Measurements from ENCODE around the gene HSFX1.
"Not testable (repeated sequence)": the region's sequence is repeated elsewhere in the genome, so short reads cannot be mapped to it uniquely, and the experiment has no call there.

DNA sequence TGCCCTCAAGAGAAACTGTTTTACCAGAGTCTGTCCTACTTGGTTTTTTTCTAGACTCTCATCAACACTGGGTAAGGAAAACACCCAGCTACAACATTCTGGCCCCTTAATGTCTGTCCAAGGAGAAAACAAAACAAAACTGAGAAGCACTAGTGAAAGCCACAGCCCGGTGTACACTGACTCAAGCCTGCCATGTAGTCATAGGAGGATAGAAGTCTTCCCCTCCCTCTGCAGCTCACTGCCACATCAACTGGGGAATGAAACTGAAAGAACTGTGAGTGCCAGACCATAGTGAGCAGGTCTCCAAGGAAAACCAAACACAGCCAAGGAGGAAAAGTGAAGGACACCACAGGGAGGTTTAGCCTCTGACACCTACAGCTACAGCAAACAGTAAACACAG is 21.7 kb downstream of the HSFX1 start:
- TF ChIP-seq, protein P1, sequence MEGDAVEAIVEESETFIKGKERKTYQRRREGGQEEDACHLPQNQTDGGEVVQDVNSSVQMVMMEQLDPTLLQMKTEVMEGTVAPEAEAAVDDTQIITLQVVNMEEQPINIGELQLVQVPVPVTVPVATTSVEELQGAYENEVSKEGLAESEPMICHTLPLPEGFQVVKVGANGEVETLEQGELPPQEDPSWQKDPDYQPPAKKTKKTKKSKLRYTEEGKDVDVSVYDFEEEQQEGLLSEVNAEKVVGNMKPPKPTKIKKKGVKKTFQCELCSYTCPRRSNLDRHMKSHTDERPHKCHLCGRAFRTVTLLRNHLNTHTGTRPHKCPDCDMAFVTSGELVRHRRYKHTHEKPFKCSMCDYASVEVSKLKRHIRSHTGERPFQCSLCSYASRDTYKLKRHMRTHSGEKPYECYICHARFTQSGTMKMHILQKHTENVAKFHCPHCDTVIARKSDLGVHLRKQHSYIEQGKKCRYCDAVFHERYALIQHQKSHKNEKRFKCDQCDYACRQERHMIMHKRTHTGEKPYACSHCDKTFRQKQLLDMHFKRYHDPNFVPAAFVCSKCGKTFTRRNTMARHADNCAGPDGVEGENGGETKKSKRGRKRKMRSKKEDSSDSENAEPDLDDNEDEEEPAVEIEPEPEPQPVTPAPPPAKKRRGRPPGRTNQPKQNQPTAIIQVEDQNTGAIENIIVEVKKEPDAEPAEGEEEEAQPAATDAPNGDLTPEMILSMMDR (IDR thresholded peaks at IDR 0.05), result not testable (repeated sequence)
- not testable (repeated sequence) for TF ChIP-seq POLR2A (IDR thresholded peaks at IDR 0.05)
